Measurements from ENCODE around the gene ZBTB14. TPM values are rescaled to one million over a fixed set of nuclear protein-coding genes. Genes with fewer than 3 reads are reported as not detected.

The ZBTB14 gene
- total RNA-seq, 1 donor from 2014 or later = 8.5 TPM

Other genes starting within 250 kb of the ZBTB14 start
- gene AKAIN1, start 98.5 kb downstream of the ZBTB14 start, total RNA-seq = not detected
- 6.8 TPM for gene EPB41L3, start 248.3 kb upstream of the ZBTB14 start, total RNA-seq

All from left ventricle myocardium superior (tissue), 1 donor.